ENCODE measurements around the gene SAP30.
A peak's percentile ranks its signal among the peaks of the same experiment; 100 is the strongest.

The SAP30 gene, protein sequence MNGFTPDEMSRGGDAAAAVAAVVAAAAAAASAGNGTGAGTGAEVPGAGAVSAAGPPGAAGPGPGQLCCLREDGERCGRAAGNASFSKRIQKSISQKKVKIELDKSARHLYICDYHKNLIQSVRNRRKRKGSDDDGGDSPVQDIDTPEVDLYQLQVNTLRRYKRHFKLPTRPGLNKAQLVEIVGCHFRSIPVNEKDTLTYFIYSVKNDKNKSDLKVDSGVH

DNA sequence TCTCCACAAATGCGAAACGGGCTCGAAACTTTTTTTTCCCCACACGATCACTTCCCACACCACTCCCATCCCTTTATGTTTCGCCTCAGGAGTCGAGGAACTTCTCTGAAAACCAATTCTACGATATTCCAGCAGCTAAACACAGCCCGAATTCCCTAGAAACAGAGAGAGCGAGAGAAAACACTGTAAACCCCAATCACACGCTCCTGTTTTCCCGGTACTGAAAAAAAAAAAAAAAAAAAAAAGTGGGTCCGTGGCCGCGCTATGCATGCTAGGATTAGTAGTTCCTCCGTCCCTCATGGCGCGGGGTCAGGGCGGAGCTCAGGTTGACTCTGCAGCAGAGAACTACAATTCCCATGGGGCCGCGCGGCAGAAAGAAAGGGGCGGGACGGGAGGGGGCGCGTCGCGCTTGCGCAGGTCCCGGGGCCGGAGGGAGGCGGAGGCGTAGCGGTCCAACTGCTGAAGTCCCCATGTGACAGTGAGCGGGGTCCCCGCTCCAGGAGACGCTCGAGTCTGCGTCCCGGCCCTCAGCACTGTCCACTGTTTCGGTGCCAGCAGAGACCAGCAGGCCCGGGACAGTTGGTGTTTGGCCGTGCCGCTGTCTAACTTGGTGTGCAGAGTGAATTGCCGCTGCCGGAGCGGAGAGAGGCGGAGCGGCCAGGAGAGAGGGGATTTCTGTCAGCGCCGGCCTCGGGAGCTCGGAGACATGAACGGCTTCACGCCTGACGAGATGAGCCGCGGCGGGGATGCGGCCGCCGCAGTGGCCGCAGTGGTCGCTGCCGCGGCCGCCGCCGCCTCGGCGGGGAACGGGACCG lies at the start of gene SAP30:
Gene SAP30 (plus strand): TSS at position 478 of the 815 bp plus-strand sequence. CDS start 229 bp downstream, at position 707.
- TF ChIP-seq Cebpa-rat (IDR thresholded peaks at IDR 0.05), result no peak
- peaks cover 29 to 60% (median 52%) of the 10 kb centered on the region in 10 experiments for H3K4me1 ChIP-seq
- peaks cover 0 to 37% (median 13%) of the 10 kb centered on the region in 11 experiments; a peak in 15 of 22 replicates for H4K20me1 ChIP-seq
- no peaks in the 10 kb centered on the region for H3K9me3 ChIP-seq (replicated peaks in 1 of 11)
- peak within 1 kb of the TSS; percentile 81 to 91 (median 87) for H3K4me2 ChIP-seq
- no peaks in the 10 kb centered on the region for H3K27me3 ChIP-seq
- H3K36me3 ChIP-seq, result peaks cover 1 to 24% (median 11%) of the 10 kb centered on the region in 11 experiments; a peak in 18 of 22 replicates
- H3K27ac ChIP-seq, result peak within 1 kb of the TSS; percentile 82 to 93 (median 89)
- H3K4me3 ChIP-seq, result peak within 1 kb of the TSS; percentile 79 to 99 (median 96)
- peak within 1 kb of the TSS; percentile 86 to 96 (median 92) for H3K9ac ChIP-seq

DNA sequence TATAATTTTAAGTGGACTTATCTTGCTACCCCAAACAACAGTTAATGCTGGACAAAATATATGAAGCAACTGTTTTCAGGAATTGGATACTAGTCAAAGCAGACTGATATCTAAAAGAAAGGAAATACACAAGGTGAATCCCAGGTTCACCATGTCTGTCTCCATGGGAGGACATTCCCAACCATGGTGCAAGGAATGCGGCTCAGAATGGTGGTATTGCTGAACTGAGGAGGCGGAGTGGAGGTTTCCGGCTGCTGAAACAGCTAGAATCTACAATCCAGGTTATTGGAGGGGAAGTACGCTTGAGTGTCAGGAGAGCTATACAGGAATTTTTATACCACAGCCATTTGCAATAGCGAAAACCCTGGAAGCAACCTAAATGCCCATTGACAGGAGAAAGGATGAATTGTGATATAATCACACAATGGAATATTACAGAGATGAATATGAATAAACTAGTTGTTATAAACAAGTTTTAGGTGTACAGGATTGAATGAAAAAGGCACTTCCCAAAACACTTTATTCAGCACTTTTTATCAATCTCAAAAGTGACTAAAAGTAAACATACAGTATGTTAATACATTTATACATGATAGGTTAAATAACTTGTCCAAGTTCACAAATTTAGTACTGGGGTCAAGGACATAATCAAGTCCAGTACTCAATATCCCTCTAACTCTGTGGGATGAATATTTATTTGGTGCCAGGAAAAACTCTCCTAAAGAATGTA lies 45.6 kb upstream of the SAP30 start:
- Histone ChIP-seq H4K20me1 (peaks cover 0 to 29% (median 4%) of the 10 kb centered on the region in 11 experiments; a peak in 8 of 22 replicates), H3K36me3 (peaks cover 48 to 100% (median 81%) of the 10 kb centered on the region in 11 experiments; a peak in 21 of 22 replicates), H3K4me2 (no peak overlapping the region), H3K9me3 (replicated peaks in 1 of 11) (no peaks in the 10 kb centered on the region), H3K4me3 (no peak overlapping the region), H3K9ac (no peak overlapping the region), H3K27me3 (no peaks in the 10 kb centered on the region), H3K27ac (no peak overlapping the region), H3K4me1 (peaks cover 0 to 12% (median 7%) of the 10 kb centered on the region in 10 experiments; a peak in 14 of 20 replicates)
- TF ChIP-seq Cebpa-rat (IDR thresholded peaks at IDR 0.05), result no peak

DNA sequence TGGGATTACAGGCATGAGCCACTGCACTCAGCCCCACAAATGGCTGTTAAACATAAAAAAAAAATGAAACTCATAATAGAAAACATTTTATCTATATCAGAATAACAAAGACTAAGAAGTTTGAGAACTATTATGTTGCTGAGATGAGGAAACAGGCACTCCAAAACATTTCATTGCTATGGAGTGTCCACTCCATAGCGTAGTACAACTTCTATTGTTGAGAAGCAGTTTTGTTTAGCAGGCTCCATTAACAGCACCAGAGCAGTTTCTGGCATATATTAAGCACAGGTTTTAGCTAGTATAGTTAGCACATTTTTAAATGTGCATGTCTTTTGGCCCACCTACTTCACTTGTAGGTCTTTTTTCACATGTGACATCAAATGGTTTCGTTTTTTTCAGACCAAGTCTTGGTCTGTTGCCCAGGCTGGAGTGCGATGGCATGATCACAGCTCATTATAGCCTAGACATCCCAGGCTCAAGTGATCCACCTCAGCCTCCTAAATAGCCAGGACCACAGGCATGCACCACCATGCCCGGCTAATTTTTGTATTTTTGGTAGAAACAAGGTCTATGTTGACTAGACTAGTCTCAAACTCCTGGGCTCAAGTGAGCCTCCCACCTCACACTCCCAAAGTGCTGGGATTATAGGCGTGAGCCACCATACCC lies 42.4 kb upstream of the SAP30 start:
- Histone ChIP-seq H4K20me1 (peaks cover 0 to 60% (median 23%) of the 10 kb centered on the region in 11 experiments; a peak in 16 of 22 replicates), H3K9me3 (replicated peaks in 1 of 11) (no peaks in the 10 kb centered on the region), H3K4me2 (no peak overlapping the region), H3K4me3 (no peak overlapping the region), H3K27me3 (no peaks in the 10 kb centered on the region), H3K36me3 (peaks cover 41 to 100% (median 87%) of the 10 kb centered on the region in 11 experiments; a peak in 20 of 22 replicates), H3K9ac (no peak overlapping the region), H3K27ac (no peak overlapping the region), H3K4me1 (peaks cover 11 to 32% (median 23%) of the 10 kb centered on the region in 10 experiments; a peak in 19 of 20 replicates)
- TF ChIP-seq Cebpa-rat (IDR thresholded peaks at IDR 0.05), result no peak

DNA sequence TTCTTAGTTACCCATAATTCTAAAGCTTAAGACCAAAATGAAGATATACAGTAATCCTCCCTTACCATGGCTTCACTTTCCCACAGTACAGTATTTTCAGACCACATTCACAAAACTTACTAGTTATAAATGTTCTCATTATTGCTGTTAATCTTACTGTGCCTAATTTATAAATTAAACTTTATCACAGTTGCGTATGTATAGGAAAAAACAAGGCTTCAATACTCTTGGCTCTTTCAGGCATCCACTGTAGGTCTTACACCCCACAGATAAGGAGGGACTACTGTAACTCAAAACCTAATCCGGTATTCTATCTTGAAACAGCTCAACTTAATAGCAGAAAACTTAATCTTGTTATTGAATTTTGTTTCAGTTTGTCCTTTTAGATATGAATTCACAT lies 40.2 kb upstream of the SAP30 start:
- peak overlapping the region in 7 of 10 experiments; percentile 7 to 99 (median 90); a peak in 8 of 20 replicates for H3K4me3 ChIP-seq
- peaks cover 34 to 79% (median 74%) of the 10 kb centered on the region in 11 experiments; a peak in 20 of 22 replicates for H3K36me3 ChIP-seq
- H3K9me3 ChIP-seq (replicated peaks in 1 of 11), result no peaks in the 10 kb centered on the region
- peaks cover 0 to 62% (median 26%) of the 10 kb centered on the region in 11 experiments; a peak in 16 of 22 replicates for H4K20me1 ChIP-seq
- peak overlapping the region in 10 of 11 experiments; percentile 37 to 97 (median 81); a peak in 19 of 22 replicates for H3K4me2 ChIP-seq
- peak overlapping the region in 6 of 11 experiments; percentile 16 to 47 (median 27); a peak in 4 of 22 replicates for H3K9ac ChIP-seq
- no peak for TF ChIP-seq Cebpa-rat (IDR thresholded peaks at IDR 0.05)
- H3K27me3 ChIP-seq, result no peaks in the 10 kb centered on the region
- H3K27ac ChIP-seq, result peak overlapping the region in 6 of 11 experiments; percentile 1 to 40 (median 30); a peak in 8 of 22 replicates
- H3K4me1 ChIP-seq, result peaks cover 14 to 34% (median 26%) of the 10 kb centered on the region in 10 experiments

DNA sequence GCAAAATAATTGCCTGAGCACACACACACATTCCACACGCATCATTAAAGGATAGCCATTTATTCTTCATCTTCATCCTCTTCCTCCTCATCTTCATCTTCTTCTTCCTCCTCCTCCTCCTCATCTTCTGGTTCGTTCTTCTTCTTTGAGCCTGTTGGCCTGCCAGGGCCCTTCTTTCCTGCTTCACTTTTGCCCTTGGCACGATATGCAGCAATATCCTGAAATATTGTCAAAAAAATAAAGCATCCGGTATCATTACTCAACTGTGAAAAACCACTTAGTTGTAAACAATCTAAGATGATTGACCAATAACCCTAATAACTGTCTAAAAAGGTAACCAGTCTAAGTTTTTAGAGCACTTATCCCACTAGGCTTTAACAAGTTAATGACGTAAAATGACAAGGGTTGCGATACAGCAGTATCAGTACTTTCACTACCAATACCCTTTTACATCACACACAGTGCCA lies 38.7 kb upstream of the SAP30 start:
- Histone ChIP-seq H3K9me3 (replicated peaks in 1 of 11) (no peaks in the 10 kb centered on the region), H3K27me3 (no peaks in the 10 kb centered on the region), H3K4me3 (peak overlapping the region; percentile 72 to 99 (median 92); a peak in 19 of 20 replicates), H3K27ac (peak overlapping the region in 10 of 11 experiments; percentile 93 to 100 (median 98); a peak in 19 of 22 replicates), H4K20me1 (peaks cover 0 to 61% (median 26%) of the 10 kb centered on the region in 11 experiments; a peak in 16 of 22 replicates), H3K4me2 (peak overlapping the region; percentile 73 to 97 (median 88)), H3K36me3 (peaks cover 32 to 64% (median 62%) of the 10 kb centered on the region in 11 experiments; a peak in 20 of 22 replicates), H3K4me1 (peaks cover 21 to 47% (median 37%) of the 10 kb centered on the region in 10 experiments), H3K9ac (peak overlapping the region; percentile 93 to 100 (median 98); a peak in 21 of 22 replicates)
- TF ChIP-seq Cebpa-rat (IDR thresholded peaks at IDR 0.05), result no peak

DNA sequence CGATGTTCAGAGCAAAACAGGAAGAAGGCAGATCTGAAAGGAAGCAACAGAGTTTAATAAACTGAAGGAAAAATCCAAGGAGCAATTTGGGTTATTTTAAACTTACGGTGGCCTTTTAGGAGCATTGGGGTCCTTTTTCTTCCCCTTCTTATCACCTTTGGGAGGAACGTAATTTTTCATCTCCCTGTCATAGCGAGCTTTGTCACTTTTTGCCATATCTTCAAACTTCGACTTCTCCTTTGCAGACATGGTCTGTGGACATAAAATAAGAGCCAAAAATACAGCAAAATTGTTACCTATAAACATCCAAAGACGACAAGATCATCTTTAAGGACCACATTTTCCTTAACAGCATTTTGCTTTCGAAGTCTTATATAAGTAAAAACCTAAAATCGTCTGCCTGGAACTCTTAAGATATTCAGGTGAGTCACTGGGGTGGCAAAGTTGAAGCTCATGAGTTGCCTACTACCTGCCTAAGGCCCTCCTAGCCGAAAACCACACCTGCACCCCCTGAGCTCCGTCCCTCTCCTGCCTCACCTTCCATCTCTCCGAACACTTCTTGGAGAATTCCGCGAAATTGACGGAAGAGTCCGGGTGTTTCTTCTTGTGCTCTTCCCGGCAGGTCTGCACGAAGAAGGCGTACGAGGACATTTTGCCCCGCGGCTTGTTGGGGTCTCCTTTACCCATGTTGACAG lies 37.6 kb upstream of the SAP30 start:
- Histone ChIP-seq H3K9me3 (replicated peaks in 1 of 11) (no peaks in the 10 kb centered on the region), H3K27ac (peak overlapping the region; percentile 89 to 100 (median 98); a peak in 21 of 22 replicates), H4K20me1 (peaks cover 0 to 53% (median 26%) of the 10 kb centered on the region in 11 experiments; a peak in 16 of 22 replicates), H3K4me3 (peak overlapping the region; percentile 72 to 99 (median 92)), H3K27me3 (no peaks in the 10 kb centered on the region), H3K4me1 (peaks cover 22 to 54% (median 38%) of the 10 kb centered on the region in 10 experiments), H3K36me3 (peaks cover 28 to 54% (median 53%) of the 10 kb centered on the region in 11 experiments; a peak in 20 of 22 replicates), H3K4me2 (peak overlapping the region; percentile 73 to 97 (median 88)), H3K9ac (peak overlapping the region; percentile 93 to 100 (median 98))
- TF ChIP-seq Cebpa-rat (IDR thresholded peaks at IDR 0.05), result no peak

DNA sequence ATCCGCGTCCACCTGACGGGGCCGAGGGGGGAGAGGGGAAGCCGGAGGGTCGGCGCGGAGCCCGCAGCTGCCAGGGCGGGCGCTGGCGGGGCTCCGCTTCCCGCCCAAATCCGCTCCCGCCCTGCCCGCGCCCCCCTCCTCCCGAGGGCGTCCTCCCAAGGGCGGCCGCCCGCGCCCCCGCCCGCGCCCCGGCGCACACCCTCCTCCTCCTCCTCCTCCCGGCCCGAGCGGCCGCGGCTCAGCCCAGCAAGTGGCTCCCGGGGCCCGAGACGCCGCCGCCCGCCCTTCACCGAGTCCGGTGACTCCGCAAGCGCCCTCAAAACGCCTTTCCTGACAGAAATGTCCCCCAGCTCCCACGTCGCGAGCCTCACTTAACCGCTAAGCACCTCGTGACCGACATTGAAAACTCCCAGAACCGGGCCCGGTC lies 37.1 kb upstream of the SAP30 start:
- H3K9me3 ChIP-seq (replicated peaks in 1 of 11), result no peaks in the 10 kb centered on the region
- peaks cover 25 to 48% (median 47%) of the 10 kb centered on the region in 11 experiments; a peak in 20 of 22 replicates for H3K36me3 ChIP-seq
- H3K4me1 ChIP-seq, result peaks cover 22 to 51% (median 38%) of the 10 kb centered on the region in 10 experiments
- peak overlapping the region; percentile 73 to 97 (median 88) for H3K4me2 ChIP-seq
- peaks cover 0 to 48% (median 22%) of the 10 kb centered on the region in 11 experiments; a peak in 16 of 22 replicates for H4K20me1 ChIP-seq
- H3K27me3 ChIP-seq, result no peaks in the 10 kb centered on the region
- peak overlapping the region; percentile 93 to 100 (median 98) for H3K9ac ChIP-seq
- peak overlapping the region; percentile 89 to 100 (median 98) for H3K27ac ChIP-seq
- peak overlapping the region; percentile 72 to 99 (median 92) for H3K4me3 ChIP-seq
- TF ChIP-seq Cebpa-rat (IDR thresholded peaks at IDR 0.05), result no peak
